GM12878 (cell line): Measurements from ENCODE around the gene ACSM6. TPM values are rescaled to one million over a fixed set of nuclear protein-coding genes. Genes with fewer than 3 reads are reported as not detected.

Experiments
- ATAC-seq: fragments of 200-7000 bp; cut with Tn5 transposase; 3 replicates; pipeline ENCODE4 v1.9.1; 2020; ENCODE audit warnings: mild to moderate bottlenecking, moderate library complexity
- BruUV-seq: library from RNA; stranded (reverse); fragments of 400-500 nt; replicated peaks from 2 replicates; lab custom pipeline; 2021; lab: Mats Ljungman, UMichigan
- CTCF ChIA-PET: fragments of 300-600 bp; sonication (Branson Sonifier 250); formaldehyde crosslinking; extraction: SDS; loops from one replicate; lab custom pipeline; 2021; ENCODE audit warnings: inconsistent platforms; lab: Yijun Ruan, JAX
- POLR2A ChIA-PET: fragments of 350-600 bp; formaldehyde crosslinking; extraction: SDS; loops from one replicate; lab custom pipeline; 2021; ENCODE audit warnings: inconsistent platforms; lab: Charles Lee
- RAD21 ChIA-PET: fragments of 300-600 bp; sonication (Branson Sonifier 250); formaldehyde crosslinking; loops from one replicate; lab custom pipeline; 2023; ENCODE audit warnings: antibody characterized with exemption; ENCODE audit not compliant: unreplicated experiment; lab: Charles Lee
- SMC1A ChIA-PET: fragments of 300-600 bp; sonication (Branson Sonifier 250); formaldehyde crosslinking; loops from one replicate; lab custom pipeline; 2023; ENCODE audit not compliant: unreplicated experiment, uncharacterized antibody; lab: Charles Lee
- DNase-seq: peaks from one replicate; pipeline ENCODE4 v3.0.0-alpha.2; 2011; ENCODE audit warnings: low read depth, low spot score
- FAIRE-seq: peaks from 3 replicates; lab custom pipeline; 2011; peaks lifted over from hg19 to GRCh38; lab: Jason Lieb, UNC
- H2AFZ ChIP-seq: 2 replicates; pipeline ENCODE4 v1.6.0; 2011; ENCODE audit warnings: low read depth, low read length, control low read depth; ENCODE audit not compliant: control insufficient read depth
- H3K27ac ChIP-seq: 2 replicates; pipeline ENCODE4 v1.5.1; 2011; ENCODE audit warnings: control low read depth; ENCODE audit not compliant: control insufficient read depth, insufficient read depth
- H3K27me3 ChIP-seq, 2 experiments: replicated peaks in 1 of 2; 2 replicates each; pipeline versions ENCODE4 v1.6.0 to v1.6.1; 2011; ENCODE audit warnings: low read length in 1 of 2; ENCODE audit not compliant: control insufficient read depth in 2 of 2, insufficient read depth in 2 of 2
- H3K36me3 ChIP-seq, 2 experiments: 2 replicates each; pipeline ENCODE4 v1.5.1; 2011; ENCODE audit warnings: low read length in 1 of 2; ENCODE audit not compliant: control insufficient read depth in 2 of 2, insufficient read depth in 2 of 2
- H3K4me1 ChIP-seq: 2 replicates; pipeline ENCODE4 v1.6.1; 2011; ENCODE audit warnings: mild to moderate bottlenecking, low read length, moderate library complexity, mixed read lengths; ENCODE audit not compliant: control insufficient read depth, insufficient read depth
- H3K4me2 ChIP-seq: 2 replicates; pipeline ENCODE4 v1.6.0; 2011; ENCODE audit warnings: control low read depth; ENCODE audit not compliant: control insufficient read depth, insufficient read depth
- H3K4me3 ChIP-seq: fragments of 200-600 bp; sonication (generic); 2 replicates; pipeline ENCODE4 v1.5.1; 2016
- H3K79me2 ChIP-seq: 2 replicates; pipeline ENCODE4 v1.6.0; 2011; ENCODE audit warnings: low read length; ENCODE audit not compliant: control insufficient read depth, insufficient read depth
- H3K9ac ChIP-seq: 2 replicates; pipeline ENCODE4 v1.8.0; 2011; ENCODE audit warnings: low read length, control low read depth, mixed read lengths; ENCODE audit not compliant: control insufficient read depth, insufficient read depth
- H3K9me3 ChIP-seq: replicated peaks from 3 replicates; pipeline ENCODE4 v1.5.1; 2011; ENCODE audit warnings: mild to moderate bottlenecking, low read length; ENCODE audit not compliant: control insufficient read depth, insufficient read depth
- H4K20me1 ChIP-seq: 2 replicates; pipeline ENCODE4 v1.6.0; 2011; ENCODE audit not compliant: control insufficient read depth, insufficient read depth
- CUX1 ChIP-seq: IDR thresholded peaks from 2 replicates; pipeline ENCODE4 v1.6.1; 2012; ENCODE audit warnings: improper control_type of control experiment, low read depth, low read length; ENCODE audit not compliant: insufficient replicate concordance
- LARP7 ChIP-seq: fragments of 450-650 bp; IDR thresholded peaks from 2 replicates; pipeline ENCODE4 v1.6.1; 2017; ENCODE audit warnings: mild to moderate bottlenecking
- MYB ChIP-seq: fragments of 150-350 bp; IDR thresholded peaks from 2 replicates; pipeline ENCODE4 v1.6.1; 2014; ENCODE audit warnings: mild to moderate bottlenecking, low read depth, low read length, borderline replicate concordance
- POU2F2 ChIP-seq: IDR thresholded peaks from 3 replicates; pipeline ENCODE4 v1.6.1; 2011; ENCODE audit warnings: low read depth, mild to moderate bottlenecking, low read length, borderline replicate concordance
- ZNF384 ChIP-seq: IDR thresholded peaks from 2 replicates; pipeline ENCODE4 v1.6.1; 2012; ENCODE audit warnings: low read depth, mild to moderate bottlenecking, low read length, improper control_type of control experiment, borderline replicate concordance
- WGBS: methylation state at CpG from one replicate; pipeline ENCODE4 v1.1.6; 2016; ENCODE audit warnings: low lambda C conversion rate; ENCODE audit not compliant: insufficient replicate concordance, insufficient coverage; ENCODE audit errors: missing lambda C conversion rate; 5-methylcytosine and 5-hydroxymethylcytosine counted together
- in situ Hi-C: fragments of 300-500 bp; cut with MboI; formaldehyde crosslinking; loops from 9 replicates; pipeline ENCODE4 v1.14.3; 2018; ENCODE audit warnings: mixed read lengths
- intact Hi-C: fragments of 100-400 bp; cut with micrococcal nuclease; formaldehyde crosslinking; loops from one replicate; pipeline ENCODE4 v1.14.2; 2022; ENCODE audit not compliant: unreplicated experiment
- polyA plus RNA-seq, 11 experiments: library from polyadenylated mRNA; depleted of rRNA in 4 of 11; unstranded in 6 of 11; stranded (reverse) in 5 of 11; fragments of >200 nt; fragmentation: Nextera tagmentation in 4 of 11; fragmentation: Illumina TruSeq in 1 of 11; extraction: Ambion mirVana in 4 of 11; extraction: Trizol in 1 of 11; gene quantifications; 1 replicate in 1 of 11; 2 replicates in 10 of 11; pipeline versions ENCODE4 v1.2.1 to v1.2.3, GENCODE V29; 2011 to 2016; ENCODE audit warnings: inconsistent platforms in 2 of 11, missing spikeins in 2 of 11, low read depth in 1 of 11
- total RNA-seq, 4 experiments: library from RNA; depleted of rRNA in 3 of 4; stranded (reverse); fragments of >200 nt in 3 of 4; fragmentation: Illumina TruSeq in 1 of 4; extraction: Trizol in 1 of 4; gene quantifications; 2 replicates each; pipeline versions ENCODE4 v1.2.1 to v1.2.3, GENCODE V29; 2013 to 2021

The ACSM6 gene
- total and polyA plus RNA-seq, 10 of the 15 experiments (the other 5 are each of a cell fraction or from before 2014, with no cell fraction given), result 0.06 to 0.21 (median 0.20) TPM; not detected in 7

GRCh38 chr10:95261926-95262325, 67.9 kb downstream of the ACSM6 start:
- ChIA-PET RAD21 (no interaction called here), POLR2A (no interaction called here), SMC1A (no interaction called here), CTCF (interaction anchor here (0.8 to 5.7 kb wide), 2 partner anchors 16 to 102 kb away, joined by 3 to 24 read pairs; no protein-coding TSS in a partner anchor)
- Histone ChIP-seq H3K27ac (no peak overlapping the region), H2AFZ (no peak overlapping the region), H3K4me1 (no peaks in the 10 kb centered on the region), H3K27me3 (no peaks in the 10 kb centered on the region), H3K79me2 (peaks cover 11% of the 10 kb centered on the region), H3K4me3 (no peak overlapping the region), H4K20me1 (no peaks in the 10 kb centered on the region), H3K9me3 (no peaks in the 10 kb centered on the region; the same call in 1 of the 3 replicates), H3K9ac (no peak overlapping the region), H3K36me3 (peaks cover 43 to 59% of the 10 kb centered on the region in 2 experiments), H3K4me2 (no peak overlapping the region)
- no peak for ATAC-seq
- no peak for TF ChIP-seq MYB
- TF ChIP-seq POU2F2, result no peak
- TF ChIP-seq CUX1, result no peak
- TF ChIP-seq ZNF384, result no peak
- TF ChIP-seq LARP7, result no peak
- no TSS peak for BruUV-seq
- no peak for DNase-seq
- intact Hi-C loops (no loop called here), in situ Hi-C loops (no loop called here)
- no peak for FAIRE-seq
- 71% methylated on average over 2 of the region's 3 CpGs for WGBS
